NCI-H748 (cell line): ENCODE data around the gene CD8B.

Experiments used
- DNase-seq: peaks from one replicate; lab custom pipeline; 2025; ENCODE audit not compliant: unreplicated experiment; lab: John Stamatoyannopoulos, UW

CD8B gene

GRCh38 chr2:86775338-86775737 is 86.3 kb downstream of the CD8B start:
- DNase-seq: no peak

DNA sequence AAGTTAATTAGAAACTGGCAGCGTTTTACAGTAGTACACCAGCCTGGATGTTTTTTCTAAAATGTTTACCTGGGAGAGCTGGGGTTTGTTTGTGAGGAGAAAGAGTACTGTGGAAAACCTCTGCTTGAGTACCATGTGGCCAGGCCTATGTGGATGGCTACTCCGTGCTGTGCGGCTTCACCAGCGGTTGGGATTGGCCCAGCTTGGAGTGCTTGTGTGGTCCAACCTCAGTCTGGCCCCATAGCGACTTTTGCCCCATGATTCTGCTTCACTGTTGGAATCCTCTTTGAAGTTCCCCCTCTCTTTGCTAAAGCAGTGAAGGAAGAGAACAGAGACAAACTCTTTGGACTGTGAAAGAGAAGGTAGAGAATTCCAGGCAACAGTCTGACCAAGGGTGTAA is 86.8 kb downstream of the CD8B start:
- no peak for DNase-seq

- no peak for DNase-seq
Measured at GRCh38 chr2:86772611-86773010, 89.1 kb downstream of the CD8B start.

GRCh38 chr2:86770816-86771301 is 90.8 kb downstream of the CD8B start:
- no peak for DNase-seq

DNA sequence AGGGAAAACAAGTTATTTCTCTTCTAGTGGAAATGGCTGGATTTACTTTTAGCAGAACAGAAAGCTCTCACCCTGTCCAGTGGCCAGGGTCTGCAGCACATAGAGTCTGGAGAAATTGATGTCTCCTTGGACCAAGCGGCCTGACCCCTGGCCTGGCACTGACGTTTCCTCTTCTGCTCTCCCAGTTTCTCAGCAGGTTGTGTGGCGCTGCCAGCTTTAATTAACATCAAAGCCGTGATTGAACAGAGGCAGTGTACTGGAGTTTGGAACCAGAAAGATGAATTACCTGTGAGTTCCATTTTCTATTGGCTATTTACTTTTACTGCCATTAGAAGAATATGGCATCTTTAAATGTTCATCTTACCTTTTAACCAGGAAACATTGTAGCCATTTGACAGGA is 91.8 kb downstream of the CD8B start:
- no peak for DNase-seq

DNA sequence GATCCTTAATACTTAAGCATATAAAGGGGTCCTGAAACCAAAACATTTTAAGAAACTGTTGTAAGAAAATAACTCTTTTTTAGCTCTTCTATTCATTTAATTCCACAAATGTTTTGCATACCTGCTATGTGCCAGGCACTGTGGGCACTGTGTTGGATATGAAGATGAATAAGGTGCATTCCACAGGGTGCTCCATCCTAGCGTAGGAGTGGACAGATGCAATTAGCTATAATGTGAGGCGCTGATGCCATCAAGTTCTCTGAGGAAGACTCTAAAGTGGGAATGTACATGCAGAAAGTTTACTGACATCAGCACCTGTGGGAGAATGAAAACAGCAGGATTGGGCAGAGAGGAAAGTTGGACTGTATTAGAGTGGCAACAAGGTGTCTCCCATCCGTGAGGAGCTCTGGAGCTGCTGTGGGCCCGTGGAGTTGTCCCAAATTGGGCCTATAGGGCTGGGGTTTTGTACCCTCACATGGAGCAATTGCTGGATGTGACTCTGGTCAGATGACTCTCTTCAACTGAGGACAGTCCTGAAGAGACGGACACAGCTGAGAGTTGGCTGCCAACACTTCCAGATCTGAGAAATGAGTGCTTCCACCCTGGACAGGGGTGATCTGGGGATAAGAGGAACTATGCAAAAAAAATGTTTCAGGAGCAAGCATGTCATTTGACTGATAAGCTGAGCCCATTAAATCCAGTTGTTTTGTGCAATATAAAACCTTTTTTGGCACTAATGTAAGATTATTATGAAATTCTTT is 93.3 kb downstream of the CD8B start:
- no peak for DNase-seq
